Activated CD8-positive, alpha-beta T cell treated with anti-CD3 and anti-CD28 coated beads for 36 hours (primary cell): ENCODE measurements around the gene KLHL17. TPM values are rescaled to one million over a fixed set of nuclear protein-coding genes. Genes with fewer than 3 reads are reported as not detected.

Experiments
- ATAC-seq: fragments of 200-7000 bp; cut with Tn5 transposase; one replicate; pipeline ENCODE4 v1.10.0; 2021; ENCODE audit warnings: mild to moderate bottlenecking, moderate library complexity
- CTCF ChIA-PET: fragments of 350-600 bp; sonication (Branson Sonifier 250); formaldehyde crosslinking; loops from one replicate; lab custom pipeline; 2021; ENCODE audit warnings: antibody characterized with exemption; lab: Charles Lee
- POLR2A ChIA-PET: fragments of 350-600 bp; sonication (Branson Sonifier 250); formaldehyde crosslinking; loops from one replicate; lab custom pipeline; 2021; ENCODE audit warnings: antibody characterized with exemption; lab: Charles Lee
- DNase-seq: peaks from one replicate; pipeline ENCODE4 v3.0.0-alpha.2; 2020
- H3K27ac Mint-ChIP-seq: one replicate; pipeline ENCODE4 v1.8.0; 2021; ENCODE audit warnings: mild to moderate bottlenecking, mixed read lengths
- H3K27me3 Mint-ChIP-seq: one replicate; pipeline ENCODE4 v1.8.0; 2021; ENCODE audit warnings: mixed read lengths
- H3K36me3 Mint-ChIP-seq: one replicate; pipeline ENCODE4 v1.8.0; 2021; ENCODE audit warnings: low read depth, mixed read lengths
- H3K4me1 Mint-ChIP-seq: one replicate; pipeline ENCODE4 v1.8.0; 2021; ENCODE audit warnings: low read depth, mixed read lengths
- H3K4me3 Mint-ChIP-seq: one replicate; pipeline ENCODE4 v1.8.0; 2021; ENCODE audit warnings: mild to moderate bottlenecking, moderate library complexity, mixed read lengths
- H3K9me3 Mint-ChIP-seq: one replicate; pipeline ENCODE4 v1.8.0; 2021; ENCODE audit warnings: mixed read lengths
- intact Hi-C: fragments of 100-400 bp; cut with micrococcal nuclease; formaldehyde crosslinking; loops from one replicate; pipeline ENCODE4 v1.10.0; 2022
- total RNA-seq, 2 experiments: library from RNA; stranded (reverse); gene quantifications; one replicate each; pipeline ENCODE4 v1.2.3, GENCODE V29; 2021
- TF ChIP-seq, protein P1 (sequence below): fragments of 200-600 bp; IDR thresholded peaks from one replicate; pipeline ENCODE4 v1.8.0; 2022; ENCODE audit warnings: antibody characterized with exemption, mild to moderate bottlenecking

KLHL17 gene
- total RNA-seq, 2 experiments from 2014 or later: 27.8 to 31.2 TPM

DNA sequence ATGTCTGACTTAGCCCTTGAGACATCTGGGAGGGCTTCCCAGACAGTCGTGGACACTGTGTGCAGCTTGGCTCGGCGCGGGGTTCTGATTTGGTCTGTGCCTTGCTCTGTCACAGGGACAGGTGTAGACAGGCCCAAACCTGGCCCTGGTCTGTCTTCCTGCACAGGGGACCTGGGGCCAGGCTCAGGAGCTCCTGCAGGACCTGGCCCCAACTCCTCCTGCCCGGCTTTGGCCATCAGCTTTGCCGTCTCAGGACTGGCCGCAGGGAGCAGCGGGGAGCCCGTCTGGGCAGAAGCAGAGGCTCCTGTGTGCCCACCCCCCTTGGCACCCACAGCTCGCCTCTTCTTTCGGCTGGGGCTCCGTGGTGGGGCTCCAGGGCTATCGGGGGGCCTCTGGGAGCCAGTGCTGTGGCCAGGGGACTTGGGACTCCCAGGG lies 19.8 kb downstream of the KLHL17 start:
- H3K9me3 Mint-ChIP-seq: no peaks in the 10 kb centered on the region
- CTCF ChIA-PET: interaction anchor here (1.8 kb wide), 1 partner anchor 22 kb away, joined by 7 read pairs; no protein-coding TSS in a partner anchor

DNA sequence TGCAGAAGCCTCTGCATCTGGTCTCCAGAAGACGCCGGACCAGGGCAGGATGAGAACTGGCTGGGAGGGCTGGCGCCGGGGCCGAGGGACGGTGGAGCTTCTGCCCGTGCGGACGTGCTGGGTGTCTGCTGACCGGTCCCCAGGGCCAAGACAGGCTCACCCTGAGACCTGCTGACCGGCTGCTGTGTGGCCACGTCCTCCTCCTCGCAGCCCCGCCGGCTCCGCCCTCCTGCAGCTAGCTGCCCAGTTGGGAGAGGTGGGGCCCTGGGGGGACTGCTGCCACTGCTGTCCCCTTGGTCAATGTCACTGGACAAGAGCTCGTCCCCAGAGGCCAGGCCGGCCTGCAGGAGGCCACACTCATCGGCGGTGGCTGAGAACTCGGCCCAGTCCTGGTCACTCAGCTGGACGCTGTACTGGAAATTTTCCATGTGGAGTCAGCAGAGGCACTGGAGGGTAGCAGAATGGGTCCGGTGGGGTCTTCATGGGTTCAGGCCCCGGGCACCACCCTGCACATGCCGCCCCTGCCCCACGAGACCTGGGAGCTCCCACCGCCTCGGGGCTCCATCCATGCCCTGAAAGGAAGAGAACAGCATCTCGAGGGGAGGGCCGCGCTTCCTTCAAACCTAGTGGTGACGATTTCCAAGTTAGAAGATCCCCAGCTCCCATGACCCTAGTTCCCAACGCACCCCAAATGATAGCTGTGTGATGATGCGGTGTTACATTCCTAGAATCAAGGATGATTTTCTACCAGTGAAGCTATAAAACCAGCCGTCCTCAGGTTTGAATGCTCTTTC lies 20.4 kb downstream of the KLHL17 start:
- CTCF ChIA-PET: interaction anchor here (1.3 to 1.8 kb wide), 3 partner anchors 9 to 34 kb away, joined by 3 to 7 read pairs (median 3); no protein-coding TSS in a partner anchor
- DNase-seq: no peak

More for the DNA sequence above, 19.8 kb downstream of the KLHL17 start:
- H3K27me3 Mint-ChIP-seq: peaks cover 21% of the 10 kb centered on the region
- peaks cover 4% of the 10 kb centered on the region for H3K4me1 Mint-ChIP-seq
- POLR2A ChIA-PET: interaction anchor here (1.5 kb wide), 1 partner anchor 12 kb away, joined by 4 read pairs; no protein-coding TSS in a partner anchor
- DNase-seq (no peak), ATAC-seq (no peak)
- no peaks in the 10 kb centered on the region for H3K36me3 Mint-ChIP-seq
- no peak overlapping the region for H3K27ac Mint-ChIP-seq
- TF ChIP-seq, protein P1, sequence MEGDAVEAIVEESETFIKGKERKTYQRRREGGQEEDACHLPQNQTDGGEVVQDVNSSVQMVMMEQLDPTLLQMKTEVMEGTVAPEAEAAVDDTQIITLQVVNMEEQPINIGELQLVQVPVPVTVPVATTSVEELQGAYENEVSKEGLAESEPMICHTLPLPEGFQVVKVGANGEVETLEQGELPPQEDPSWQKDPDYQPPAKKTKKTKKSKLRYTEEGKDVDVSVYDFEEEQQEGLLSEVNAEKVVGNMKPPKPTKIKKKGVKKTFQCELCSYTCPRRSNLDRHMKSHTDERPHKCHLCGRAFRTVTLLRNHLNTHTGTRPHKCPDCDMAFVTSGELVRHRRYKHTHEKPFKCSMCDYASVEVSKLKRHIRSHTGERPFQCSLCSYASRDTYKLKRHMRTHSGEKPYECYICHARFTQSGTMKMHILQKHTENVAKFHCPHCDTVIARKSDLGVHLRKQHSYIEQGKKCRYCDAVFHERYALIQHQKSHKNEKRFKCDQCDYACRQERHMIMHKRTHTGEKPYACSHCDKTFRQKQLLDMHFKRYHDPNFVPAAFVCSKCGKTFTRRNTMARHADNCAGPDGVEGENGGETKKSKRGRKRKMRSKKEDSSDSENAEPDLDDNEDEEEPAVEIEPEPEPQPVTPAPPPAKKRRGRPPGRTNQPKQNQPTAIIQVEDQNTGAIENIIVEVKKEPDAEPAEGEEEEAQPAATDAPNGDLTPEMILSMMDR: no peak
- H3K4me3 Mint-ChIP-seq: no peak overlapping the region
- intact Hi-C loops: no loop called here

DNA sequence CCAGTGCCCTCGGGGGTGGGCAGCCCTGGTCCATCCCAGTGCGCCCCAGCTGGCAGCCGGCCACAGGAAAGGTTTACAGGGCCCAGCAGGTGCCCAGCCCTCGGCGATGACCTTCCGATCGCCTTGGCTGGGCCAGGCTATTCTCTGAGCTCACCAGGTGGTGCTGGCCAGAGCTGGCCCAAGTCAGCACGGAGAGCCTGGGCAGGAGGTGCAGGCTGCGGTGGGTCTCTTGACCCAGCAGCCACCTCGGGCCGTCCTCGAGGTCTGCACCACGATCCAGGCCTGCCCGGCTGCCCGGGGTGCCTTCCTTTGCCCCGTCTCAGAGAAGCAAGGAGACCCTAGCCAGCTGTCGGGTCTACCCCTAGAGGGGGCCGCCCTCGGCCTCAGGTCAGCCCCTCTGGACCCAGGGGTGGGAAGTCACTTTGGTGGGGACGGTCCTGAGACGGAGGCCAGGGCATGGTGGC lies 21.1 kb downstream of the KLHL17 start:
- Mint-ChIP-seq H3K9me3 (no peaks in the 10 kb centered on the region), H3K36me3 (no peaks in the 10 kb centered on the region), H3K27ac (no peak overlapping the region), H3K4me1 (peaks cover 4% of the 10 kb centered on the region), H3K4me3 (no peak overlapping the region), H3K27me3 (peaks cover 26% of the 10 kb centered on the region)
- ChIA-PET POLR2A (interaction anchor here (1.0 to 1.7 kb wide), 2 partner anchors 27 to 32 kb away, joined by 3 to 4 read pairs; partner anchors contain the start of gene ISG15), CTCF (interaction anchor here (1.3 to 1.8 kb wide), 3 partner anchors 10 to 33 kb away, joined by 3 to 7 read pairs (median 3); no protein-coding TSS in a partner anchor)
- TF ChIP-seq, protein P1: no peak
- intact Hi-C loops: no loop called here
- ATAC-seq: no peak
- no peak for DNase-seq

More for the DNA sequence above, 20.4 kb downstream of the KLHL17 start:
- no peak for ATAC-seq
- Mint-ChIP-seq H3K9me3 (no peaks in the 10 kb centered on the region), H3K4me3 (no peak overlapping the region), H3K4me1 (peaks cover 4% of the 10 kb centered on the region), H3K36me3 (no peaks in the 10 kb centered on the region), H3K27me3 (peaks cover 24% of the 10 kb centered on the region), H3K27ac (no peak overlapping the region)
- intact Hi-C loops: no loop called here
- POLR2A ChIA-PET: interaction anchor here (1.0 to 1.5 kb wide), 2 partner anchors 12 to 26 kb away, joined by 3 to 4 read pairs; no protein-coding TSS in a partner anchor
- TF ChIP-seq, protein P1: no peak

DNA sequence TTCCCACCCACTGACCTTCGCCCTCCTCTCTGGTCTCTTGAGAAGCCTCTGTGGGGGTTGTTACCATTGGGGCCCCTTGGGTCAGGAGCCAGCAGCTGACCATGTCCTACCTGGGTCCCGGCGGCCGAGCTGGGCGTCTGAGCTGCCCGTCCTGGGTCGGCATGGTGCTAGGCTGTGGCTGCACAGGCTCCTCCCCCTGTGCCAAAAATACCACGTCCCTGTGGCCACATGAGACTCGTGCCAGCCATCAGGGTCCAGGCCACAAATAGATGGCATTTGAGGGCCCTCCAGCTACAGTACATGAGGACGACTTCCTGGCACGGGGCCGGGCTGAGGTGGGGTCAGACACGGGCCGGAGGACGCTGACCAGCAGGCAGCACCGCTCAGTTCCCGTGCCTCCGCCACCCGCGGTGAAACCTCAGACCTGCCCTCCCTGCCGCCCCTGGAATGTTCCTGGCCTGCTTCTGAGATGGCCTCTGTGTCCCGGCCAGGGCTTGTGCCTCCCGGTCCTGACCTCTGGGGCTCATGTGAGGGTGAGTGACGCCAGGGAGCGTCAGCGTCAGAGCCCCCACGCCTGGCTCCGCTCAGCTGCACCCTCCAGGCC lies 21.7 kb downstream of the KLHL17 start, which contains the start of gene PERM1:
PERM1 (minus strand) TSS at position 139 of the 604 bp plus-strand sequence. CDS start 1,064 bp downstream, outside the sequence.
- Mint-ChIP-seq H3K4me3 (no peak within 1 kb of the TSS), H3K27ac (no peak within 1 kb of the TSS), H3K9me3 (no peaks in the 10 kb centered on the region), H3K36me3 (no peaks in the 10 kb centered on the region), H3K4me1 (peaks cover 4% of the 10 kb centered on the region), H3K27me3 (peaks cover 26% of the 10 kb centered on the region)
- DNase-seq (no peak), ATAC-seq (no peak)
- ChIA-PET POLR2A (interaction anchor here (1.6 to 1.7 kb wide), 2 partner anchors 25 to 31 kb away, joined by 3 to 4 read pairs; partner anchors contain the start of gene ISG15), CTCF (interaction anchor here (1.3 to 4.6 kb wide), 7 partner anchors 10 to 309 kb away, joined by 3 to 37 read pairs (median 15); no protein-coding TSS in a partner anchor)
- intact Hi-C loops: no loop called here
- TF ChIP-seq, protein P1: no peak
